Lower leg skin (tissue), 4 donors: Measurements from ENCODE around the gene NFIX. TPM values are rescaled to one million over a fixed set of nuclear protein-coding genes. Genes with fewer than 3 reads are reported as not detected.

Experiments
- DNase-seq, 2 donors: peaks; one replicate each; pipeline ENCODE4 v3.0.0-alpha.2; 2019; ENCODE audit warnings: low spot score in 2 of 2
- H3K4me3 ChIP-seq: fragments of 200-600 bp; sonication (generic); 2 replicates; pipeline ENCODE4 v1.5.1; 2017; ENCODE audit warnings: mild to moderate bottlenecking, low read depth; ENCODE audit not compliant: poor library complexity, severe bottlenecking
- CTCF ChIP-seq, 3 donors: fragments of 450-650 bp; IDR thresholded peaks; one replicate each; pipeline ENCODE4 v1.5.1; 2016; ENCODE audit warnings: antibody characterized with exemption in 3 of 3, mild to moderate bottlenecking in 3 of 3, moderate library complexity in 2 of 3
- POLR2A ChIP-seq, 2 donors: fragments of 450-650 bp; IDR thresholded peaks; one replicate each; pipeline ENCODE4 v1.6.1; 2016 to 2017; ENCODE audit warnings: antibody characterized with exemption in 2 of 2, mild to moderate bottlenecking in 1 of 2, moderate library complexity in 1 of 2
- WGBS, 2 donors: methylation state at CpG; one replicate each; pipeline ENCODE4 v1.1.5; 2018; 5-methylcytosine and 5-hydroxymethylcytosine counted together
- intact Hi-C: fragments of 100-400 bp; cut with DNase I; formaldehyde crosslinking; loops from one replicate; pipeline ENCODE4 v1.15.0; 2023; ENCODE audit warnings: low total_unique reads
- total RNA-seq, 4 donors: library from RNA; depleted of rRNA; stranded (reverse); fragments of >200 nt; gene quantifications; one replicate each; pipeline ENCODE4 v1.1.0, GENCODE V29; 2016

NFIX gene
- total RNA-seq, 4 donors from 2014 or later, result 119 to 177 (median 136) TPM

- DNase-seq, result no peak
- TF ChIP-seq CTCF (IDR thresholded peaks at IDR 0.05), result no peak
- 27 to 29% methylated on average over 8 of the region's 8 CpGs for WGBS, 2 donors
- intact Hi-C loops, result no loop called here
- no peak overlapping the region for H3K4me3 ChIP-seq
These were observed 81.0 kb downstream of the NFIX start for GRCh38 chr19:13076320-13076719.

- H3K4me3 ChIP-seq, result no peak overlapping the region
- TF ChIP-seq POLR2A (IDR thresholded peaks at IDR 0.05) (no peak), CTCF (IDR thresholded peaks at IDR 0.05) (no peak)
- intact Hi-C loops, result no loop called here
- DNase-seq, result no peak
- 33 to 37% methylated on average over 4 to 6 of the region's 6 CpGs for WGBS, 2 donors
These were observed 81.5 kb downstream of the NFIX start for GRCh38 chr19:13076787-13077186.

- WGBS, 2 donors, result 49 to 55% methylated on average over 11 of the region's 11 CpGs
These were observed 82.0 kb downstream of the NFIX start for GRCh38 chr19:13077240-13077639.

GRCh38 chr19:13078381-13078780 is 83.1 kb downstream of the NFIX start:
- TF ChIP-seq POLR2A (IDR thresholded peaks at IDR 0.05) (no peak), CTCF (IDR thresholded peaks at IDR 0.05) (no peak)
- H3K4me3 ChIP-seq, result no peak overlapping the region
- intact Hi-C loops, result no loop called here
- 64 to 66% methylated on average over 10 of the region's 10 CpGs for WGBS, 2 donors
- DNase-seq, result no peak

More at GRCh38 chr19:13077240-13077639, 82.0 kb downstream of the NFIX start:
- no peak for DNase-seq
- no peak for TF ChIP-seq POLR2A (IDR thresholded peaks at IDR 0.05)
- TF ChIP-seq CTCF (IDR thresholded peaks at IDR 0.05), result no peak
- no peak overlapping the region for H3K4me3 ChIP-seq
- intact Hi-C loops, result no loop called here

GRCh38 chr19:13078897-13079541 is 83.7 kb downstream of the NFIX start:
- 38 to 43% methylated on average over 11 to 12 of the region's 12 CpGs for WGBS, 2 donors
- intact Hi-C loops, result no loop called here
- TF ChIP-seq POLR2A (IDR thresholded peaks at IDR 0.05) (no peak), CTCF (IDR thresholded peaks at IDR 0.05) (no peak)
- no peak overlapping the region for H3K4me3 ChIP-seq
- no peak for DNase-seq

GRCh38 chr19:13079542-13079986 is 84.3 kb downstream of the NFIX start:
- TF ChIP-seq POLR2A (IDR thresholded peaks at IDR 0.05), result no peak
- no peak for TF ChIP-seq CTCF (IDR thresholded peaks at IDR 0.05)
- WGBS, 2 donors, result 21 to 29% methylated on average over 16 of the region's 16 CpGs
- intact Hi-C loops, result no loop called here
- H3K4me3 ChIP-seq, result no peak overlapping the region
- DNase-seq, result no peak
